Mucosa of gallbladder (tissue), 1 donor: ENCODE measurements around the gene ROBO1. TPM values are rescaled to one million over a fixed set of nuclear protein-coding genes. Genes with fewer than 3 reads are reported as not detected.

Experiments
- DNase-seq: peaks from one replicate; pipeline ENCODE4 v3.0.0-alpha.2; 2020; ENCODE audit warnings: low spot score
- total RNA-seq: library from RNA; stranded (reverse); gene quantifications from one replicate; pipeline ENCODE4 v1.2.1, GENCODE V29; 2021
- donor health status: DM: no; HTN: no; CAD: no.

The ROBO1 gene
- total RNA-seq, 1 donor from 2014 or later, result 9.6 TPM

GRCh38 chr3:78976200-78976599 lies 791.6 kb downstream of the ROBO1 start:
- no peak for DNase-seq

GRCh38 chr3:78974181-78974790 lies 793.5 kb downstream of the ROBO1 start:
- no peak for DNase-seq

- no peak for DNase-seq
Measured at GRCh38 chr3:78972617-78973301, 795.0 kb downstream of the ROBO1 start.

DNA sequence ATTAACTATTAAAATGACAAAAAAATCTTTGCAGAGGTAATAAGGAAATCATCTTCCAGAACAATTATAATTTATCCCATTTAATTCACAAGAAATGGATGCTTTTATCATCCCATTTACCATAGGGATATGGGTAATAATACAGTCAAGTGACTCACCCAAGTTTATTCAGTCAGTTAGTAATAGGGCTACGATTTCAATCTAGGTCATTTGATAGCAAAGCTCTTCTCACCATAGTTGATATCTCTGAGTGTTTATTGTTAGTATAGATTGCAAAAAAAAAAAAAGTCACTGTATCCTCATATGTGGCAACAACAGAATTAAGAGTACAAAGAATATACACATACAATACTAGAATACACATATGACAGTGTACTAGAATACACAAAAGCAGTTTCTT lies 797.1 kb downstream of the ROBO1 start:
- DNase-seq, result no peak

- no peak for DNase-seq
Measured at GRCh38 chr3:78969483-78969882, 798.3 kb downstream of the ROBO1 start.

GRCh38 chr3:78967061-78967460 lies 800.7 kb downstream of the ROBO1 start:
- DNase-seq, result no peak

DNA sequence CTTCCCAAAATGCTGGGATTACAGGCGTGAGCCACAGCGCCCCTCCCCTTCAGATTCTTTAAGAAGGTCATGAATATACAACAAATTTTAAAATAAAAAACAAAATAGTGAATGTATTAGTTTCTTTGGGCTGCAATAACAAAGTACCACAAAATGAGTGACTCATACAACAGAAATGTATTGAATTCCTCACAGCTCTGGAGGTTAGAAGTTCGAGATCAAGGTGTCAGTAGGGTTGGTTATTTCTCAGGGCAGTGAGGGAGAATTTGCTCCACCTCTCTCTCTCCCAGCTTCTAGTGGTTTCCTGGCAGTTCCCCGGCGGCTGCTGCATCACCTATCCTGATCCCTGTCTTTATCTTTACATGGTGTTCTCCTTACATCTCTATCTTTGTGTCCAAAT lies 804.0 kb downstream of the ROBO1 start:
- DNase-seq, result no peak

- no peak for DNase-seq
Measured at GRCh38 chr3:78957456-78957855, 810.3 kb downstream of the ROBO1 start.

- no peak for DNase-seq
Measured at GRCh38 chr3:78951342-78951945, 816.4 kb downstream of the ROBO1 start.

DNA sequence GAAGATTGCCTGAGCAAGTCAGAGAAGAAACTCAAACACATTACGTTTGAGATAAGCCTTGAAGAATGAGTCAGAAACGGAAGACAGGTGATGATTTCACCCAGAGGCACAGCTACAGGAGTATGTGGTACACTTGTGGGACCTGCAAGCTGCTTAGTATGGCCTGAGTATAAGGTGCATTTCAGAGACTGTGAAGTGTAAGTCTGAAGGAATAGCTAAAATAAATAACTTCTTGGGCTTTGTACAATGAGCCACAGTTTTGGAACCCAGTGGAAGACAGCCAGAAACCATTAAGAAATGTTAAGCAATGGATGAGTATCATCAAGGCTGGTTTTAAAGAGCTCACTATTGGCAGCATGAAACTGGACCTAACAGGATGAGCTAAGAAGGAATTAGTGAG lies 826.2 kb downstream of the ROBO1 start:
- no peak for DNase-seq

- DNase-seq, result no peak
Measured at GRCh38 chr3:78940626-78941025, 827.2 kb downstream of the ROBO1 start.

DNA sequence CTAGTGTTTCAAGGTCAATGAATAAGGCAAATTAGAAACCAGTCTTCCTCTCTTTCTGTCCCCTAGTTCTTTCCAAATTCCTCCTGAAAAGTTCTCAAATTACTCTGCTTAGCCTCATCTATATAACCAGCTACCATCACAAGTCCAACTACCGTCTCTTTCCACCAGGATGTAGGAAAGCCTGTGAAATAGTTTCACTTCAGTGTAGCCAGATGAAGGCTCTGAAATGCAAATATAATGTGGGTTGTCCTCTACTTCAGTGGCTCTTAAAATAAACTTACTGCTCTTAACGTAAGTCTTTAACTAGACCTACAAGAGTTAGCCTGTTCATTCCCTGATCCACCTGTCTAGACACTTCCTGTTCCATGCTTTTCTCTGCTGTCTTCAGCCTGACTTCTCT lies 827.7 kb downstream of the ROBO1 start:
- DNase-seq, result no peak

- DNase-seq, result no peak
Measured at GRCh38 chr3:78937475-78937874, 830.3 kb downstream of the ROBO1 start.

DNA sequence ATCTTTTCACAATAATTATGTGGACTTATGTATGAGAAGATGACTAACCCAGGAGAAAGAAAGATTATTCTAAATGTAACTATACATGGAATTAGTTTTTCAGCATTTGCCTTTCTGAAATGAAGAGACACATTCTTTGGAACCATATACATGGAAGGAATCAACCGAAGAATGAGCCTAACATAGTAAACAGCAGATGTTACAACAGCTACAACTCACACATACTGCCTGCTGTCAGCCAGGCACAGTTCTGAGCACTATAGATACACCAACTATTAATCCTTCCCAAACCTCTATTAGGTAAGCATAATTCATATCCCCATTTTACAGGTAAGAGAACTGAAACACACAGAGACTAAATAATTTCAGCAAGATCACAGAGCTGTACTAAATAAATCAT lies 840.0 kb downstream of the ROBO1 start:
- no peak for DNase-seq

DNA sequence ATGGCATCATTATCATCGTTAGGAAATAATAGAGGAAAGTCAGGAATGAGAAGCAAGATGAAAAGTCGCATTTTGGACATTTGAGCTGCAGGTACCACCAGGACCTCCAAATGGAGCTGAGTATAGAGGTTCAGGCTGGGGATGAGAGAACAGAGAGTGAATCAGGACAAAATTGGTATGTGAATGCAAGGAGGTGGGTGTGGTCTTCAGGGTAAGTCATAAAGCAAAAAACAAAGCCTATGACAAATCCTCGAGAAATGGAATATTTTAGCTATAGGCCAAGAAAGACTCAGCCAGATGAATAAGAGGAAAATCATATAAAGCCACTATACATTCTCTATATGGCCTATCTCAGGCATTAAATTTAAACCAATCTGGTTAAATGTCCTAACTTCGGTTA lies 841.3 kb downstream of the ROBO1 start:
- no peak for DNase-seq

GRCh38 chr3:78924711-78925110 lies 843.1 kb downstream of the ROBO1 start:
- DNase-seq, result no peak

DNA sequence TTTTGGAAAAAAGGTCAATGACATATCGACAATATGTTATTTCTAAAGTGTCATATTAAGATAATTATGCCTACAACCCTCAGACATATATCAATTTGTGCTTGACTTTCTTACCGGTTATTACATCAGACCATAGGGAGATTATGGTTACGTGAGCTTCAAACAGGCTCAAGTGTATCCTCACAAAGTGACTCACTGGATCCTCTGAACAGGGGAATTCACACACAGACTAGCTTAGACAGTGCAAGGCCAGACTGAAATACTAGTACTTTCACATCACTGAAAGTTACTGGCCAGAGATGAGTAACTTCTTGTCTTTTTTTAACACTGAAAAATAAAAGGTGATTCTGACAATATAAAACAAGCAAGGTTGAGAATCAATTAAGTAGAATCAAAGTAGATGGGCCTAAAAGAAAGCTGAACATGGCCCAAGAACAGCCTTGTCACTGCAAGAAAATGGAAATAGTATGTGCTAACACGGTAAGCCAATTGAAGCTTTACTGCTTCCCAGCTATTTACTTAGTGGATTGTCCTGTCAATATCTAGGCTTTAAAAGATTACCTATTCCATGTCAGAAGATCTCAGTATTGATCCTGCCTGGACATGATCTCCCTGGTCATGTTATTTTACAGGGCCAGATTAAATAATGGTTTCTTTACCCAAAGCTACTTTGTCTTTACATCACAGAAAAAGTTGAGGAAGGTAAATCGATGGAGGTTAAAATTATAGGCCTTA lies 848.6 kb downstream of the ROBO1 start:
- no peak for DNase-seq

GRCh38 chr3:78918361-78919020 lies 849.3 kb downstream of the ROBO1 start:
- DNase-seq, result no peak

GRCh38 chr3:78917536-78917935 lies 850.3 kb downstream of the ROBO1 start:
- DNase-seq, result no peak

- DNase-seq, result no peak
Measured at GRCh38 chr3:78913711-78914110, 854.1 kb downstream of the ROBO1 start.

DNA sequence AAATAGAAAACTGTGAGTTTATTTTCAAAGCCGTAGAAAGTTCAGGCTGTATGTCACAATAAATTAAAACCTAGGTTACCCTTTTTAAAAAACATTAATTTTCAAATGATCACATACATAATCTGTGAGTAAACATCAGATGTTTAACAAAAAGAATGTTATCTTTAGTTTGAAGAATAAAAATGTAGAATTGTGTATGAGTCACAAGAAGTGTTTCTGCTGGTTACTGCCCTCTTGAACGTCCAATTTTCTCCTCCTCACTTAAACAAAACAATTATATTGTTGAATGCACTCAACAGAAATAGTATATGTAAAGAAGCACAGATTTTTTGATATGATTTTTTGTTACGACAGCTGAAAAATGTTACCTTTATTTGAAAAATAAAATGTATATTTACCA lies 855.1 kb downstream of the ROBO1 start:
- no peak for DNase-seq

GRCh38 chr3:78912259-78912658 lies 855.5 kb downstream of the ROBO1 start:
- DNase-seq, result no peak
